ENCODE results near the gene CALCR.

Gene CALCR

GRCh38 chr7:93442478-93443224 is 131.9 kb downstream of the CALCR start:
- peak; percentile 43 for DNase-seq

- no peak for DNase-seq
Observed at GRCh38 chr7:93435791-93436190, 138.7 kb downstream of the CALCR start.

GRCh38 chr7:93432130-93432529 is 142.4 kb downstream of the CALCR start:
- no peak for DNase-seq

- DNase-seq, result no peak
Observed at GRCh38 chr7:93430917-93431588, 143.5 kb downstream of the CALCR start.

GRCh38 chr7:93429563-93429962 is 145.0 kb downstream of the CALCR start:
- no peak for DNase-seq

- no peak for DNase-seq
Observed at GRCh38 chr7:93427107-93427506, 147.4 kb downstream of the CALCR start.

- no peak for DNase-seq
Observed at GRCh38 chr7:93426155-93426696, 148.3 kb downstream of the CALCR start.

- DNase-seq, result no peak
Observed at GRCh38 chr7:93414574-93414973, 159.9 kb downstream of the CALCR start.

GRCh38 chr7:93409324-93409723 is 165.2 kb downstream of the CALCR start:
- DNase-seq, result no peak

GRCh38 chr7:93407239-93407638 is 167.3 kb downstream of the CALCR start:
- DNase-seq, result no peak

GRCh38 chr7:93402944-93403343 is 171.6 kb downstream of the CALCR start:
- DNase-seq, result no peak

GRCh38 chr7:93399642-93400041 is 174.9 kb downstream of the CALCR start:
- no peak for DNase-seq

- no peak for DNase-seq
Observed at GRCh38 chr7:93392984-93393383, 181.5 kb downstream of the CALCR start.

GRCh38 chr7:93390660-93391059 is 183.9 kb downstream of the CALCR start:
- DNase-seq, result no peak

- no peak for DNase-seq
Observed at GRCh38 chr7:93382362-93382761, 192.2 kb downstream of the CALCR start.

GRCh38 chr7:93378131-93378760 is 196.3 kb downstream of the CALCR start:
- DNase-seq, result no peak

GRCh38 chr7:93375603-93376002 is 198.9 kb downstream of the CALCR start:
- no peak for DNase-seq
